PC-9 (cell line): ENCODE data around the gene R3HDM2. TPM values are rescaled to one million over a fixed set of nuclear protein-coding genes. Genes with fewer than 3 reads are reported as not detected.
"Not testable (repeated sequence)": the region's sequence is repeated elsewhere in the genome, so short reads cannot be mapped to it uniquely, and the experiment has no call there.

ENCODE experiments used
- BruUV-seq: library from RNA; stranded (reverse); fragments of 400-500 nt; replicated peaks from 2 replicates; lab custom pipeline; 2021; lab: Mats Ljungman, UMichigan
- CTCF ChIA-PET: fragments of 300-600 bp; sonication (Branson Sonifier 250); formaldehyde crosslinking; loops from one replicate; lab custom pipeline; 2022; ENCODE audit warnings: antibody characterized with exemption; lab: Charles Lee
- POLR2A ChIA-PET: fragments of 300-600 bp; sonication (Branson Sonifier 250); formaldehyde crosslinking; loops from one replicate; lab custom pipeline; 2022; ENCODE audit warnings: antibody characterized with exemption; ENCODE audit not compliant: unreplicated experiment; lab: Charles Lee
- DNase-seq, 2 experiments: peaks; one replicate each; pipeline versions ENCODE4 v3.0.0 to v3.0.0-alpha.2; 2015 to 2022; ENCODE audit warnings: mixed read lengths in 1 of 2
- H2AFZ ChIP-seq: fragments of 200-600 bp; sonication (generic); 2 replicates; pipeline ENCODE4 v1.8.1; 2017; ENCODE audit warnings: antibody characterized with exemption
- H3F3A ChIP-seq: fragments of 200-600 bp; sonication (generic); 2 replicates; pipeline ENCODE4 v1.8.1; 2017; ENCODE audit warnings: antibody characterized with exemption, mild to moderate bottlenecking, low read depth; ENCODE audit not compliant: insufficient read depth
- H3K27ac ChIP-seq: fragments of 200-600 bp; sonication (generic); 2 replicates; pipeline ENCODE4 v1.6.1; 2016; ENCODE audit warnings: mixed run types
- H3K27me3 ChIP-seq: fragments of 200-600 bp; sonication (generic); 2 replicates; pipeline ENCODE4 v1.6.1; 2016; ENCODE audit warnings: low read depth, mixed run types; ENCODE audit not compliant: insufficient read depth
- H3K36me3 ChIP-seq: fragments of 200-600 bp; sonication (generic); 2 replicates; pipeline ENCODE4 v1.6.1; 2016; ENCODE audit warnings: low read depth, mixed run types
- H3K4me1 ChIP-seq: fragments of 200-600 bp; sonication (generic); replicated peaks from 2 replicates; pipeline ENCODE4 v1.6.1; 2016; ENCODE audit warnings: mixed run types; ENCODE audit not compliant: insufficient read depth
- H3K4me2 ChIP-seq: fragments of 200-600 bp; sonication (generic); 2 replicates; pipeline ENCODE4 v1.6.1; 2017; ENCODE audit warnings: mixed run types
- H3K4me3 ChIP-seq: fragments of 200-600 bp; sonication (generic); 2 replicates; pipeline ENCODE4 v1.6.1; 2016; ENCODE audit warnings: mixed run types
- H3K79me2 ChIP-seq: fragments of 200-600 bp; sonication (generic); 2 replicates; pipeline ENCODE4 v1.6.1; 2017; ENCODE audit warnings: low read depth, mixed run types
- H3K9me2 ChIP-seq: fragments of 200-600 bp; sonication (generic); 2 replicates; pipeline ENCODE4 v1.8.1; 2017; ENCODE audit warnings: mild to moderate bottlenecking; ENCODE audit not compliant: insufficient read depth
- H3K9me3 ChIP-seq: fragments of 200-600 bp; sonication (generic); 2 replicates; pipeline ENCODE4 v1.8.1; 2016; ENCODE audit warnings: low read depth; ENCODE audit not compliant: insufficient read depth
- H4K20me1 ChIP-seq: fragments of 200-600 bp; sonication (generic); 2 replicates; pipeline ENCODE4 v1.8.1; 2017; ENCODE audit not compliant: insufficient read depth
- EZH2 ChIP-seq: fragments of 200-600 bp; sonication (generic); IDR thresholded peaks from 2 replicates; pipeline ENCODE4 v1.8.0; 2017; ENCODE audit warnings: antibody characterized with exemption, low read depth
- intact Hi-C: fragments of 100-400 bp; cut with micrococcal nuclease; formaldehyde crosslinking; loops from one replicate; pipeline ENCODE4 v1.10.0; 2022; ENCODE audit not compliant: unreplicated experiment
- total RNA-seq: library from RNA; stranded (reverse); gene quantifications from 2 replicates; pipeline ENCODE4 v1.2.3, GENCODE V29; 2021
- TF ChIP-seq, protein P1 (sequence below): fragments of 200-600 bp; sonication (generic); conservative IDR thresholded peaks from 2 replicates; pipeline ENCODE4 v1.6.1; 2017; ENCODE audit warnings: mixed run types, antibody characterized with exemption, mild to moderate bottlenecking, moderate library complexity

Gene R3HDM2
- total RNA-seq, 1 experiment from 2014 or later, result 65.1 TPM

GRCh38 chr12:57341275-57341990 lies 89.4 kb downstream of the R3HDM2 start:
- CTCF ChIA-PET, result no interaction called here
- intact Hi-C loops, result no loop called here
- Histone ChIP-seq H3K9me3 (no peaks in the 10 kb centered on the region), H3K4me3 (no peak overlapping the region), H3K27me3 (no peaks in the 10 kb centered on the region), H3K4me2 (no peak overlapping the region), H3F3A (no peaks in the 10 kb centered on the region), H3K9me2 (no peaks in the 10 kb centered on the region), H4K20me1 (0 out of 2 replicates have a peak, but pooled peaks cover 7% of the 10 kb centered on the region), H3K79me2 (no peaks in the 10 kb centered on the region), H3K4me1 (no peaks in the 10 kb centered on the region), H3K27ac (no peak overlapping the region), H3K36me3 (no peaks in the 10 kb centered on the region), H2AFZ (no peak overlapping the region)
- no peak for DNase-seq
- BruUV-seq, result no TSS peak
- no peak for TF ChIP-seq EZH2
- TF ChIP-seq, protein P1, sequence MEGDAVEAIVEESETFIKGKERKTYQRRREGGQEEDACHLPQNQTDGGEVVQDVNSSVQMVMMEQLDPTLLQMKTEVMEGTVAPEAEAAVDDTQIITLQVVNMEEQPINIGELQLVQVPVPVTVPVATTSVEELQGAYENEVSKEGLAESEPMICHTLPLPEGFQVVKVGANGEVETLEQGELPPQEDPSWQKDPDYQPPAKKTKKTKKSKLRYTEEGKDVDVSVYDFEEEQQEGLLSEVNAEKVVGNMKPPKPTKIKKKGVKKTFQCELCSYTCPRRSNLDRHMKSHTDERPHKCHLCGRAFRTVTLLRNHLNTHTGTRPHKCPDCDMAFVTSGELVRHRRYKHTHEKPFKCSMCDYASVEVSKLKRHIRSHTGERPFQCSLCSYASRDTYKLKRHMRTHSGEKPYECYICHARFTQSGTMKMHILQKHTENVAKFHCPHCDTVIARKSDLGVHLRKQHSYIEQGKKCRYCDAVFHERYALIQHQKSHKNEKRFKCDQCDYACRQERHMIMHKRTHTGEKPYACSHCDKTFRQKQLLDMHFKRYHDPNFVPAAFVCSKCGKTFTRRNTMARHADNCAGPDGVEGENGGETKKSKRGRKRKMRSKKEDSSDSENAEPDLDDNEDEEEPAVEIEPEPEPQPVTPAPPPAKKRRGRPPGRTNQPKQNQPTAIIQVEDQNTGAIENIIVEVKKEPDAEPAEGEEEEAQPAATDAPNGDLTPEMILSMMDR, result no peak
- POLR2A ChIA-PET, result no interaction called here

- Histone ChIP-seq H2AFZ (no peak overlapping the region), H3K36me3 (no peaks in the 10 kb centered on the region), H3K4me3 (no peak overlapping the region), H3K79me2 (no peaks in the 10 kb centered on the region), H4K20me1 (0 out of 2 replicates have a peak, but pooled peaks cover 7% of the 10 kb centered on the region), H3K9me3 (no peaks in the 10 kb centered on the region), H3F3A (no peaks in the 10 kb centered on the region), H3K4me2 (no peak overlapping the region), H3K4me1 (no peaks in the 10 kb centered on the region), H3K27me3 (no peaks in the 10 kb centered on the region), H3K9me2 (no peaks in the 10 kb centered on the region), H3K27ac (no peak overlapping the region)
- ChIA-PET CTCF (interaction anchor here (0.6 kb wide), 1 partner anchor 626 kb away, joined by 3 read pairs; no protein-coding TSS in a partner anchor), POLR2A (interaction anchor here (0.6 kb wide), 1 partner anchor 49 kb away, joined by 5 read pairs; no protein-coding TSS in a partner anchor)
- intact Hi-C loops, result no loop called here
- no peak for TF ChIP-seq EZH2
- TF ChIP-seq, protein P1, result no peak
- no peak for DNase-seq
- no TSS peak for BruUV-seq
These were observed 90.7 kb downstream of the R3HDM2 start for GRCh38 chr12:57340104-57340503.

- H4K20me1 ChIP-seq, H3F3A ChIP-seq, BruUV-seq, H3K27ac ChIP-seq, H3K4me2 ChIP-seq, CTCF ChIA-PET, H3K9me2 ChIP-seq, H3K79me2 ChIP-seq, intact Hi-C loops, H3K4me1 ChIP-seq, H3K36me3 ChIP-seq, H3K9me3 ChIP-seq, H2AFZ ChIP-seq, H3K27me3 ChIP-seq, DNase-seq, H3K4me3 ChIP-seq, POLR2A ChIA-PET: not testable (repeated sequence)
These were observed 94.5 kb downstream of the R3HDM2 start for GRCh38 chr12:57336299-57336698.
